Colonic mucosa (tissue), 4 donors: Measurements from ENCODE around the gene RP9. TPM values are rescaled to one million over a fixed set of nuclear protein-coding genes. Genes with fewer than 3 reads are reported as not detected.

ENCODE experiments used
- DNase-seq: peaks from one replicate; pipeline ENCODE4 v3.0.0-alpha.2; 2020
- H3K27ac ChIP-seq: fragments of 200-600 bp; one replicate; pipeline ENCODE4 v1.8.0; 2021
- H3K27me3 ChIP-seq: fragments of 200-600 bp; one replicate; pipeline ENCODE4 v1.8.0; 2021
- H3K36me3 ChIP-seq: fragments of 200-600 bp; one replicate; pipeline ENCODE4 v1.8.0; 2021
- H3K4me1 ChIP-seq: fragments of 200-600 bp; one replicate; pipeline ENCODE4 v1.8.0; 2021; ENCODE audit warnings: mild to moderate bottlenecking
- H3K4me3 ChIP-seq: fragments of 200-600 bp; one replicate; pipeline ENCODE4 v1.8.0; 2021
- H3K9ac ChIP-seq, 2 donors: one replicate each; pipeline ENCODE4 v1.7.0; 2013; ENCODE audit warnings: control low read depth in 2 of 2, low read depth in 2 of 2, low read length in 2 of 2
- H3K9me3 ChIP-seq: fragments of 200-600 bp; one replicate; pipeline ENCODE4 v1.8.0; 2021
- CTCF ChIP-seq: fragments of 200-600 bp; IDR thresholded peaks from one replicate; pipeline ENCODE4 v1.8.0; 2022; ENCODE audit warnings: antibody characterized with exemption, mild to moderate bottlenecking
- intact Hi-C: fragments of 100-400 bp; cut with DNase I; formaldehyde crosslinking; loops from one replicate; pipeline ENCODE4 v1.14.1; 2022
- total RNA-seq, 2 donors: library from RNA; stranded (reverse); fragmentation: NEBNext Ultra II Directional in 1 of 2; extraction: Animal tissue kit (Norgen Biotek cat#: 25700) in 1 of 2; gene quantifications; one replicate each; pipeline ENCODE4 v1.2.1, GENCODE V29; 2021
- donor health status: healthy.
- donor health status: DM: no; HTN: no; CAD: no.
- donor health status: DM: no; HTN: no; CAD: no.

The RP9 gene
- total RNA-seq, 2 donors from 2014 or later = 9.5 to 10.0 TPM

- Histone ChIP-seq H3K27me3 (no peaks in the 10 kb centered on the region), H3K4me1 (no peaks in the 10 kb centered on the region), H3K9ac (no peak overlapping the region), H3K27ac (no peak overlapping the region), H3K36me3 (no peaks in the 10 kb centered on the region), H3K4me3 (no peak overlapping the region), H3K9me3 (no peaks in the 10 kb centered on the region)
- TF ChIP-seq CTCF = no peak
- intact Hi-C loops = no loop called here
- DNase-seq = no peak
Observed at GRCh38 chr7:33118383-33118782, 9.2 kb upstream of the RP9 start.

GRCh38 chr7:33114976-33115375 is 5.8 kb upstream of the RP9 start:
- DNase-seq = no peak
- Histone ChIP-seq H3K4me1 (no peaks in the 10 kb centered on the region), H3K9me3 (no peaks in the 10 kb centered on the region), H3K36me3 (no peaks in the 10 kb centered on the region), H3K4me3 (no peak overlapping the region), H3K9ac (no peak overlapping the region), H3K27ac (no peak overlapping the region), H3K27me3 (no peaks in the 10 kb centered on the region)
- no peak for TF ChIP-seq CTCF
- intact Hi-C loops = loop anchor here (5.0 kb wide), 2 partner anchors 313 to 628 kb away; no protein-coding TSS in a partner anchor

GRCh38 chr7:33111614-33112013 is 2.4 kb upstream of the RP9 start:
- H3K36me3 ChIP-seq = no peaks in the 10 kb centered on the region
- no peaks in the 10 kb centered on the region for H3K27me3 ChIP-seq
- H3K4me1 ChIP-seq = peaks cover 13% of the 10 kb centered on the region
- H3K9me3 ChIP-seq = no peaks in the 10 kb centered on the region
- H3K9ac ChIP-seq = no peak overlapping the region
- H3K4me3 ChIP-seq = no peak overlapping the region
- DNase-seq = no peak
- H3K27ac ChIP-seq = no peak overlapping the region
- intact Hi-C loops = loop anchor here (5.0 kb wide), 2 partner anchors 309 to 624 kb away; no protein-coding TSS in a partner anchor
- no peak for TF ChIP-seq CTCF

DNA sequence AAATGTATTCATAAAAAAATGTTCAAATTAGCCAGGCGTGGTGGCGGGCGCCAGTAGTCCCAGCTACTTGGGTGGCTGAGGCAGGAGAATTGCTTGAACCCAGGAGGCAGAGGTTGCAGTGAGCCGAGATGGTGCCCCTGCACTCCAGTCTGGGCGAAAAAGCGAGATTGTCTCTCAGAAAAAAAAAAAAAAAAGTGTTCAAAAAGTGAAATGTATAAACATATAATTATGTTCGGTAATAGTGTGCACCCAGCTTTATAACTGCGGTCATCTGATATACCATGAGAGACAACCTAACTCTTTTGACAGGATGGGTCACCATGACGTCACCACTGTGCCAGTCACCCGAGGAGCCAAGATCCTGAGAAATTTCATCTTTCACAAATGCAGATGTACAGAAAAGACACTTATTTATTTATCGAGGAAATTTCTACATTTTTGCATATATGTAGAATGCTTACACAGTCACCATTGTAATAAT is 594 bp upstream of the RP9 start:
- Histone ChIP-seq H3K27me3 (no peaks in the 10 kb centered on the region), H3K9ac (no peak overlapping the region), H3K9me3 (no peaks in the 10 kb centered on the region), H3K4me3 (peak overlapping the region; percentile 97), H3K36me3 (no peaks in the 10 kb centered on the region), H3K27ac (peak overlapping the region; percentile 20), H3K4me1 (peaks cover 13% of the 10 kb centered on the region)
- no peak for TF ChIP-seq CTCF
- no peak for DNase-seq
- intact Hi-C loops = loop anchor here (5.0 kb wide), 2 partner anchors 307 to 622 kb away; no protein-coding TSS in a partner anchor

DNA sequence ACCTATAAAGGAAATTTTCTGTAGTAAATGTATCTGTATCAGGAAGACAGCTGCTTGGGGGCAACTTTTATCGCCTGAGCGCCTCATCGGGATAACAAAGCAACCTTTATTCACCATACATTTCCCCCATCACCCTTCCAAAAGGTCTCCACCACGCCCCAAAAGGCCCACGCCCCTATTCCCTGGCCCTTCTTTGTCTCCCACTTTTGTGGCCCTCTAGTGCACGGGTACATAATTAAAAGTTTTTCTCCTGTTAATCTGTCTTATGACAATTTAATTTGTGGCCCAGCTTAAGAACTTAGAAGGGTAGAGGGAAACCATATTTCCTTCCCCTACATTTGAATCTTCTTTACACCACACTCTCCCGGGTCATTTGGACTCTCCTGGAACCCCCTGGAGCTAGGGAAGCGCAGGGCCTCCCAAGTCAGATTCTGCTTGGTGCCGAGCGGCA is 625 bp downstream of the RP9 start:
- intact Hi-C loops = no loop called here
- no peak for TF ChIP-seq CTCF

More for the DNA sequence above, 625 bp downstream of the RP9 start:
- H3K27me3 ChIP-seq = no peaks in the 10 kb centered on the region
- peak overlapping the region; percentile 69 for H3K27ac ChIP-seq
- DNase-seq = peak; percentile 29
- peak overlapping the region; percentile 52 to 90 for H3K9ac ChIP-seq
- peak overlapping the region; percentile 97 for H3K4me3 ChIP-seq
- H3K36me3 ChIP-seq = no peaks in the 10 kb centered on the region
- no peaks in the 10 kb centered on the region for H3K9me3 ChIP-seq
- peaks cover 13% of the 10 kb centered on the region for H3K4me1 ChIP-seq
